ENCODE measurements around the gene GARIN3. TPM values are rescaled to one million over a fixed set of nuclear protein-coding genes. Genes with fewer than 3 reads are reported as not detected.

The GARIN3 gene
- polyA plus RNA-seq, 1 experiment: not detected

DNA sequence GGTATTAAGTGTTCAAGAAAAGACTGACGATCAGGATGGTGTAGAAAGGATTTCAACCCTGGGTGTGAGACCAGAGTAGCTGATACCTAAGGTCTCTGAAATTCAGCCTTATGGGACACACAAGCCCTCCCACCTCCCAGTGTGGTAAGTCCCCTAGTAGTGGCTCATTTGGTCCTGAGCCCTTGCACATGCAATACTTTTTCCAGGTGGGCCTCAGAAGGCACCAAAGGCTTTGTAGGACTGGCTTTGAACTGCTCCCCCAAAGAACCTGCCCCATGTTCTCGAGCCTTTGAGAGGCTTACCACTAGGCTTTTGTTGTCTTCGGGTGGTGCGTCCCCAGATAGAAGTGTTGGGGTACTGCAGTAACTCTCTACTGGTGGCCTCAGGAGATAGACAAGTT lies 803 bp downstream of the GARIN3 start:
- no peak for DNase-seq (ENCODE audit: low read depth)
- ChIA-PET CTCF (interaction anchor here (1.3 kb wide), 1 partner anchor 86 kb away, joined by 3 read pairs; no protein-coding TSS in a partner anchor), POLR2A (no interaction called here)
- Histone ChIP-seq H3K4me3 (ENCODE audit: low read depth, low read length) (no peak overlapping the region), H3K36me3 (ENCODE audit: control insufficient read depth, insufficient read depth, low read length) (no peaks in the 10 kb centered on the region), H3K27me3 (ENCODE audit: control insufficient read depth, insufficient read depth, low read length) (peaks cover 1% of the 10 kb centered on the region; the same call in 1 of the 2 replicates)
- TF ChIP-seq, protein P1, sequence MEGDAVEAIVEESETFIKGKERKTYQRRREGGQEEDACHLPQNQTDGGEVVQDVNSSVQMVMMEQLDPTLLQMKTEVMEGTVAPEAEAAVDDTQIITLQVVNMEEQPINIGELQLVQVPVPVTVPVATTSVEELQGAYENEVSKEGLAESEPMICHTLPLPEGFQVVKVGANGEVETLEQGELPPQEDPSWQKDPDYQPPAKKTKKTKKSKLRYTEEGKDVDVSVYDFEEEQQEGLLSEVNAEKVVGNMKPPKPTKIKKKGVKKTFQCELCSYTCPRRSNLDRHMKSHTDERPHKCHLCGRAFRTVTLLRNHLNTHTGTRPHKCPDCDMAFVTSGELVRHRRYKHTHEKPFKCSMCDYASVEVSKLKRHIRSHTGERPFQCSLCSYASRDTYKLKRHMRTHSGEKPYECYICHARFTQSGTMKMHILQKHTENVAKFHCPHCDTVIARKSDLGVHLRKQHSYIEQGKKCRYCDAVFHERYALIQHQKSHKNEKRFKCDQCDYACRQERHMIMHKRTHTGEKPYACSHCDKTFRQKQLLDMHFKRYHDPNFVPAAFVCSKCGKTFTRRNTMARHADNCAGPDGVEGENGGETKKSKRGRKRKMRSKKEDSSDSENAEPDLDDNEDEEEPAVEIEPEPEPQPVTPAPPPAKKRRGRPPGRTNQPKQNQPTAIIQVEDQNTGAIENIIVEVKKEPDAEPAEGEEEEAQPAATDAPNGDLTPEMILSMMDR (IDR thresholded peaks at IDR 0.05; ENCODE audit: insufficient read depth, low read depth, low read length): no peak

DNA sequence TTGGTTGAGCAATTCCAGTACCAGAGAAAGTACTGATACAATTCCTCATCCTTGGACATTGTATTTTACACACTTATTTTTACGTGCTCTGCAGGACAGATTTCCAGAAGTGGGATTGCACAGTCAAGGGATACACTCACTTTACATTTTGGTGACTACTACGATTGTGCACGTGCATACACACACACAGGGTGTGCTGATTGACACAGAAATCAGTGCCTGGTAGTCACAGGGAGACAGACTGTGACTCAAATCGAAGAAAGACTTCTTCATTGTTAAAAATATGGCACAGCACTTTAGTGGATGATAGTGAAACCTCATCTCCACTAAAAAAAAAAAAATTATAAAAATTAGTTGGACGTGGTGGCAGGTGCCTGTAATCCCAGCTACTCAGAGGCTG lies 1.5 kb downstream of the GARIN3 start:
- no peak for DNase-seq (ENCODE audit: low read depth)
- ChIA-PET CTCF (no interaction called here), POLR2A (no interaction called here)
- peaks cover 1% of the 10 kb centered on the region; the same call in 1 of the 2 replicates for H3K27me3 ChIP-seq (ENCODE audit: control insufficient read depth, insufficient read depth, low read length)
- TF ChIP-seq, protein P1 (IDR thresholded peaks at IDR 0.05; ENCODE audit: insufficient read depth, low read depth, low read length): no peak
- H3K36me3 ChIP-seq (ENCODE audit: control insufficient read depth, insufficient read depth, low read length): no peaks in the 10 kb centered on the region
- H3K4me3 ChIP-seq (ENCODE audit: low read depth, low read length): no peak overlapping the region

DNA sequence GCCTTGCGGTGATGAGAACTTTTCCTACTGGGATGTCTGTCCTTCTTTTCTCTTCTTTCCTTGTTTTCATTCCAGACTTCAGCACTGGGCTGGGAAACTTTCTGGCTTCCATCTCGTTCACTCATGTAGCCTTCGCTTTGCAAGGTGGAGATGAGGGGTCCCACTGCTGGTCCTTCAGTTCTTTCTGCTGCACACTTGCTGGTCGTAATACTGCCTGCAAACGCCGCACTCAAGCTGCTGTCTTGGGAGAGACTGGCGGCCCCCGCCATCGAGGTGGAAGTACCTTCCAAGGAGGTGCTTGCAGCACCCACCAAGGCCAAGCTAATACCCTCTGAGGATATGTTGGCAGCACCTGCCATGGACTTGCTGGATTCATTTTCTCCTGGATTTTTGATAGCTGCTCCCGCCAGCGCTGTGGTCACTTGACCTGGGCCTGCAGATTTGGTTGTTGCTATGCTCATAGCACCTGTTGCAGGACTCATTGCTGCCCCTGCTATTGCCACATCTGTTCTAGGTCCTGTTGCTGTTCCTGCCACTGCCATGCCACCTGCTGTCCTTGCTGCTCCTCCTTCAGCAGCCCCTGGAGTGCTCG lies 3.0 kb downstream of the GARIN3 start:
- ChIA-PET CTCF (no interaction called here), POLR2A (no interaction called here)

DNA sequence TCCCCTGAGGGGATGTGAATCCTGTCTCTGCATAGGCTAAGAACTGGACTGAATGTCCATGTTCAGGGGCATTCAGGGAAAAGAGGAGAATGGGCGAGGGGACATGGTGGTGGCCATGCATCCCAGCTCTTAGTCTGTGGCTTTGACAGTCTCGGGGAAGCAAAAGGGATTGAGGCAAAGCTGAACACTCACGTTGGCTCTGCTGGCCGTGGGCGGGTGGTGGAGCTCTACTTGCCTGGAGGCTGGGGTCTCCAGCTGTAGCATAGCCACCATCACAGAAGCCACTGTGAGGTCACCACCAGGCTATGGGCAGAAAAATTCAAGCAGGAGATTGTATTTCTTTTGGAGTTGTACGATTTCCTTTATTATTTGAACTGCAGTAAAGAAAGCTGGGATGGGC lies 4.1 kb downstream of the GARIN3 start:
- ChIA-PET CTCF (interaction anchor here (0.8 kb wide), 1 partner anchor 600 kb away, joined by 3 read pairs; no protein-coding TSS in a partner anchor), POLR2A (no interaction called here)
- Histone ChIP-seq H3K27me3 (ENCODE audit: control insufficient read depth, insufficient read depth, low read length) (peaks cover 3% of the 10 kb centered on the region), H3K36me3 (ENCODE audit: control insufficient read depth, insufficient read depth, low read length) (no peaks in the 10 kb centered on the region), H3K4me3 (ENCODE audit: low read depth, low read length) (no peak overlapping the region)
- TF ChIP-seq, protein P1 (IDR thresholded peaks at IDR 0.05; ENCODE audit: insufficient read depth, low read depth, low read length): no peak
- no peak for DNase-seq (ENCODE audit: low read depth)

More for the DNA sequence above, 3.0 kb downstream of the GARIN3 start:
- H3K4me3 ChIP-seq (ENCODE audit: low read depth, low read length): no peak overlapping the region
- H3K27me3 ChIP-seq (ENCODE audit: control insufficient read depth, insufficient read depth, low read length): peaks cover 3% of the 10 kb centered on the region
- no peaks in the 10 kb centered on the region for H3K36me3 ChIP-seq (ENCODE audit: control insufficient read depth, insufficient read depth, low read length)
- TF ChIP-seq, protein P1 (IDR thresholded peaks at IDR 0.05; ENCODE audit: insufficient read depth, low read depth, low read length): no peak
- no peak for DNase-seq (ENCODE audit: low read depth)

GRCh38 chr5:157160001-157160400 lies 6.1 kb downstream of the GARIN3 start:
- Histone ChIP-seq H3K4me3 (ENCODE audit: low read depth, low read length) (no peak overlapping the region), H3K36me3 (ENCODE audit: control insufficient read depth, insufficient read depth, low read length) (no peaks in the 10 kb centered on the region), H3K27me3 (ENCODE audit: control insufficient read depth, insufficient read depth, low read length) (peaks cover 2% of the 10 kb centered on the region; the same call in 1 of the 2 replicates)
- DNase-seq (ENCODE audit: low read depth): no peak
- POLR2A ChIA-PET: no interaction called here
- TF ChIP-seq, protein P1 (IDR thresholded peaks at IDR 0.05; ENCODE audit: insufficient read depth, low read depth, low read length): no peak
- CTCF ChIA-PET: no interaction called here

Data from BJ (cell line).